GM21515 (cell line): ENCODE data around the gene UQCR11.
A peak's percentile ranks its signal among the peaks of the same experiment; 100 is the strongest.

Experiments used
- ATAC-seq: cut with Tn5 transposase; IDR thresholded peaks from one replicate; pipeline ENCODE4 v1.9.1; 2021; ENCODE audit not compliant: unreplicated experiment

The UQCR11 gene

GRCh38 chr19:1592755-1593500 is 12.3 kb downstream of the UQCR11 start, which contains the start of gene MBD3:
TSS of gene MBD3 (minus strand) at chr19:1592865. CDS start at chr19:1592631, 234 bp downstream.
- peak; percentile 65 for ATAC-seq

- peak; percentile 53 for ATAC-seq
These were observed 13.1 kb downstream of the UQCR11 start for GRCh38 chr19:1592024-1592754.

- no peak for ATAC-seq
These were observed 13.7 kb downstream of the UQCR11 start for GRCh38 chr19:1591421-1592023.

GRCh38 chr19:1590641-1591397 is 14.4 kb downstream of the UQCR11 start:
- ATAC-seq, result no peak

GRCh38 chr19:1587872-1588271 is 17.4 kb downstream of the UQCR11 start:
- no peak for ATAC-seq

- no peak for ATAC-seq
These were observed 20.1 kb downstream of the UQCR11 start for GRCh38 chr19:1585243-1585580.

- ATAC-seq, result no peak
These were observed 20.6 kb downstream of the UQCR11 start for GRCh38 chr19:1584500-1585242.

GRCh38 chr19:1582201-1582600 is 23.1 kb downstream of the UQCR11 start:
- no peak for ATAC-seq

GRCh38 chr19:1580957-1581356 is 24.3 kb downstream of the UQCR11 start:
- no peak for ATAC-seq

- no peak for ATAC-seq
These were observed 24.9 kb downstream of the UQCR11 start for GRCh38 chr19:1580382-1580781.

- no peak for ATAC-seq
These were observed 26.0 kb downstream of the UQCR11 start for GRCh38 chr19:1579222-1579621.

- no peak for ATAC-seq
These were observed 27.2 kb downstream of the UQCR11 start for GRCh38 chr19:1577929-1578618.

GRCh38 chr19:1577090-1577928 is 28.0 kb downstream of the UQCR11 start:
- ATAC-seq, result no peak

- ATAC-seq, result no peak
These were observed 28.8 kb downstream of the UQCR11 start for GRCh38 chr19:1576242-1577089.

- ATAC-seq, result no peak
These were observed 29.7 kb downstream of the UQCR11 start for GRCh38 chr19:1575323-1576241.

GRCh38 chr19:1574354-1575136 is 30.7 kb downstream of the UQCR11 start:
- ATAC-seq, result no peak
